GM12878 (cell line): ENCODE data around the gene SARDH.

Experiments
- HDGF ChIP-seq: fragments of 450-650 bp; IDR thresholded peaks from 2 replicates; pipeline ENCODE4 v1.6.1; 2016; ENCODE audit warnings: antibody characterized with exemption
- JUND ChIP-seq: IDR thresholded peaks from 2 replicates; pipeline ENCODE4 v1.6.1; 2012; ENCODE audit warnings: low read depth, mild to moderate bottlenecking, low read length, improper control_type of control experiment, moderate library complexity
- MYC ChIP-seq: IDR thresholded peaks from 2 replicates; pipeline ENCODE4 v1.6.1; 2011; ENCODE audit warnings: mild to moderate bottlenecking, low read length, moderate library complexity, inconsistent platforms; ENCODE audit not compliant: insufficient read depth, insufficient replicate concordance, insufficient read length, severe bottlenecking
- NR2C1 ChIP-seq: fragments of 450-650 bp; IDR thresholded peaks from 2 replicates; pipeline ENCODE4 v1.6.1; 2017; ENCODE audit warnings: antibody characterized with exemption, mild to moderate bottlenecking, moderate library complexity
- POU2F2 ChIP-seq: IDR thresholded peaks from 3 replicates; pipeline ENCODE4 v1.6.1; 2011; ENCODE audit warnings: low read depth, mild to moderate bottlenecking, low read length, borderline replicate concordance
- SIN3A ChIP-seq: IDR thresholded peaks from 2 replicates; pipeline ENCODE4 v1.6.1; 2012; ENCODE audit warnings: low read depth, low read length, improper control_type of control experiment
- SMC3 ChIP-seq: IDR thresholded peaks from 2 replicates; pipeline ENCODE4 v1.6.1; 2011; ENCODE audit warnings: low read length, improper control_type of control experiment, borderline replicate concordance
- ZNF274 ChIP-seq: IDR thresholded peaks from one replicate; pipeline ENCODE4 v1.8.0; 2011; ENCODE audit not compliant: insufficient read length, insufficient read depth
- ZZZ3 ChIP-seq: IDR thresholded peaks from 2 replicates; pipeline ENCODE4 v1.6.1; 2011; ENCODE audit warnings: low read depth; ENCODE audit not compliant: control insufficient read depth, insufficient read length
- TF ChIP-seq, protein P1 (sequence below): IDR thresholded peaks from 2 replicates; pipeline ENCODE4 v1.6.1; 2011; ENCODE audit warnings: low read depth, low read length, improper control_type of control experiment, borderline replicate concordance
- TF ChIP-seq, protein P2 (sequence below), 3 experiments: IDR thresholded peaks in 2 of 3; conservative IDR thresholded peaks in 1 of 3; 2 replicates each; pipeline ENCODE4 v1.5.1; 2011; ENCODE audit warnings: low read depth in 3 of 3, low read length in 3 of 3, mild to moderate bottlenecking in 3 of 3, control low read depth in 2 of 3, moderate library complexity in 2 of 3, inconsistent platforms in 1 of 3, mixed read lengths in 1 of 3; ENCODE audit not compliant: control insufficient read depth in 2 of 3, insufficient read depth in 1 of 3; ENCODE audit errors: extremely low read depth in 1 of 3

DNA sequence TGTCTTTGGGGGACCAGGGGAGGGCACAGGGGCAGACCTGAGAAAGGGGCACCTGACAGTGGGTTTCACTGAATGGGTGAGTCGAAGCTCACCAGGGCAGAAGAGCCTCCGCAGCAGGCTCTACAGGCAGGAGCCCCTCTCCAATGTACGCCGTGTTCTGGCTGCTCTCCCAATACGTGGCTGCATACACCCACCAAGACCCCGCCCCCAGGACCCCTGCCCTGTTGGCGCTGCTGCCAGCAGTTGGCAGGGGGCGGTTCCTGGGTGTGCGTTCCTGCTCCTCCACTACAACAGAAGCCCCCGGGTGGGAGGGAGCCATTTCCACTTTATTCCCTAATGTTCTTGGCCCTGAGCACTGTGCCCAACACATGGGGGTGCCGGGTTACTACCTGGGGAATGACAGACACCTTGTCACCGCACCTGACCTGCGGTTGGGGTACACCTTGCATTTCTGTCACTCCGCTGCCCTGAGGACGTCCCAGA, 30.3 kb downstream of the SARDH start:
- TF ChIP-seq SMC3 (no peak), ZZZ3 (no peak), SIN3A (no peak), POU2F2 (no peak), ZNF274 (no peak), JUND (no peak), MYC (no peak), HDGF (no peak), NR2C1 (no peak)
- TF ChIP-seq, protein P1, sequence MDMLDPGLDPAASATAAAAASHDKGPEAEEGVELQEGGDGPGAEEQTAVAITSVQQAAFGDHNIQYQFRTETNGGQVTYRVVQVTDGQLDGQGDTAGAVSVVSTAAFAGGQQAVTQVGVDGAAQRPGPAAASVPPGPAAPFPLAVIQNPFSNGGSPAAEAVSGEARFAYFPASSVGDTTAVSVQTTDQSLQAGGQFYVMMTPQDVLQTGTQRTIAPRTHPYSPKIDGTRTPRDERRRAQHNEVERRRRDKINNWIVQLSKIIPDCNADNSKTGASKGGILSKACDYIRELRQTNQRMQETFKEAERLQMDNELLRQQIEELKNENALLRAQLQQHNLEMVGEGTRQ, result no peak
- TF ChIP-seq, protein P2, sequence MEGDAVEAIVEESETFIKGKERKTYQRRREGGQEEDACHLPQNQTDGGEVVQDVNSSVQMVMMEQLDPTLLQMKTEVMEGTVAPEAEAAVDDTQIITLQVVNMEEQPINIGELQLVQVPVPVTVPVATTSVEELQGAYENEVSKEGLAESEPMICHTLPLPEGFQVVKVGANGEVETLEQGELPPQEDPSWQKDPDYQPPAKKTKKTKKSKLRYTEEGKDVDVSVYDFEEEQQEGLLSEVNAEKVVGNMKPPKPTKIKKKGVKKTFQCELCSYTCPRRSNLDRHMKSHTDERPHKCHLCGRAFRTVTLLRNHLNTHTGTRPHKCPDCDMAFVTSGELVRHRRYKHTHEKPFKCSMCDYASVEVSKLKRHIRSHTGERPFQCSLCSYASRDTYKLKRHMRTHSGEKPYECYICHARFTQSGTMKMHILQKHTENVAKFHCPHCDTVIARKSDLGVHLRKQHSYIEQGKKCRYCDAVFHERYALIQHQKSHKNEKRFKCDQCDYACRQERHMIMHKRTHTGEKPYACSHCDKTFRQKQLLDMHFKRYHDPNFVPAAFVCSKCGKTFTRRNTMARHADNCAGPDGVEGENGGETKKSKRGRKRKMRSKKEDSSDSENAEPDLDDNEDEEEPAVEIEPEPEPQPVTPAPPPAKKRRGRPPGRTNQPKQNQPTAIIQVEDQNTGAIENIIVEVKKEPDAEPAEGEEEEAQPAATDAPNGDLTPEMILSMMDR (IDR thresholded peaks at IDR 0.05 in 2 of 3, conservative IDR thresholded peaks at IDR 0.05 in 1 of 3; ENCODE audit: control insufficient read depth in 2 of 3, extremely low read depth in 1 of 3, insufficient read depth in 1 of 3, low read depth in 3 of 3, low read length in 3 of 3), result no peak
